GM18858 (cell line): ENCODE results near the gene TMEM229A.
A peak's percentile ranks its signal among the peaks of the same experiment; 100 is the strongest.
"Not testable (repeated sequence)": the region's sequence is repeated elsewhere in the genome, so short reads cannot be mapped to it uniquely, and the experiment has no call there.

Experiments used
- ATAC-seq: cut with Tn5 transposase; IDR thresholded peaks from one replicate; pipeline ENCODE4 v1.9.1; 2021; ENCODE audit not compliant: unreplicated experiment

Gene TMEM229A

DNA sequence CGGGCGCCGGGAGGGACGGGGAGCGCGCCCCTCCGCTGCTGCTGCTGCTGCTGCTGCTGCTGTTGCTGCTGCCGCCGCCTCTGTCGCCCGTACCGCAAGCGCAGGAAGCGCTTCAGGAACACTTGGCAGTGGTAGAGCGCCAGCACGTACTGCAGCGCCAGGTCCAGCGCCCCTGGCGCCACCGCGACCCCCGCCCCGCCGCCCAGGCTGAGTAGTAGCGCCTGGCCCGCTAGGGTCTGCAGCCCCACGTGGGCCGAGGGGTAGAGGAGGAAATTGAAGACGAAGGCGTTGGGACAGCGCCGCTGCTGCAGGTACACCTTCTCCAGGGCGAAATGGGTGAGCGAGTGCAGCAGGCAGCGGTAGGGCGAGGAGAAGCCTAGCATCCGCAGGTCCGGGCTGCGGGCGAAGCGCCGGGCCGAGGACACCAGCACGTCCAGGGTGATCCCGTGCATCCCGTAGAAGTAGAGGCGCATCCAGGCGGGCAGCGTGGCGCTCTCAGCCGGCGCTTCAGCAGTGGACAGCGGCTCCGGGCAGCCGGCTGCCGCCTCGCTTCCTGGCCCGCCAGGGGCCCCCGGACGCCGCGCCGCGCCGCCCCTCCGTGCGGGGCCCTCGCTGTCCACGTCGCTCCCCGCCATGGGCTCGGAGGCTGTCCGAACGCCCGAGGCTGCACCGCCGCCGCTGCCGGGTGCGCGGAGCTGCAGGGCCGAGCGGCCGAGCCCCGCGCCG is at the start of gene TMEM229A:
TSS of gene TMEM229A (minus strand) at position 699 of the 726 bp plus-strand sequence. CDS start at position 635, 64 bp downstream.
- ATAC-seq: no peak

DNA sequence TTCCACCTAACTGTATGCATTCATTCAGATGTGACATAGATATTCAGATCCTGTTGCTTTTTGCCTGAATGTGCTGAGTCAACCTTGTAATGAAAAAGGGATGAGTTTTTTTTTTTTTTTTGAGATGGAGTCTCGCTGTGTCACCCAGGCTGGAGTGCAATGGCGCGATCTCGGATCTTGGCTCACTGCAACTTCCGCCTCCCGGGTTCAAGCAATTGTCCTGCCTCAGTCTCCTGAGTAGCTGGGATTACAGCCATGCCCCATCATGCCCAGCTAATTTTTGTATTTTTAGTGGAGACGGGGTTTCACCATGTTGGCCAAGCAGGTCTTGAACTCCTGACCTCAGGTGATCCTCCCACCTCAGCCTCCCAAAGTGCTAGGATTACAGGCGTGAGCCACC is 49.4 kb upstream of the TMEM229A start:
- ATAC-seq: not testable (repeated sequence)

GRCh38 chr7:124077546-124077945 is 44.7 kb upstream of the TMEM229A start:
- no peak for ATAC-seq

DNA sequence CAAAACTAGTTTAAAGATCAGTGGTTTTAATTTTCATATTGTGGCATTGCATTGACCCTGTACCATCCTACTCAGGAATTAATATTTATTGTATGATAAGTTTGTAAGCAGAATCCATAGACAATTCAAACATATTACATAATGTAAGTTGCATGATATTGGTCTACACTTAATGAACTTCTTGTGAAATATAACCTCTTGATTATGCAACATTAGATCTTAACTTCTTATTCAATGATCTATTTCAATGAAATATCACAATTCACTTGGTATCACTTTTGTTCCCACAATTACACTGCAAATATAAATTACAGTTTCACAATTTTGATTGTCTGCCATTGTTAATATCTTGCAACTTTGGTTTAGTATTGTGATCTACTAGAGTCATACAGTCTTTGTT is 44.0 kb upstream of the TMEM229A start:
- no peak for ATAC-seq

DNA sequence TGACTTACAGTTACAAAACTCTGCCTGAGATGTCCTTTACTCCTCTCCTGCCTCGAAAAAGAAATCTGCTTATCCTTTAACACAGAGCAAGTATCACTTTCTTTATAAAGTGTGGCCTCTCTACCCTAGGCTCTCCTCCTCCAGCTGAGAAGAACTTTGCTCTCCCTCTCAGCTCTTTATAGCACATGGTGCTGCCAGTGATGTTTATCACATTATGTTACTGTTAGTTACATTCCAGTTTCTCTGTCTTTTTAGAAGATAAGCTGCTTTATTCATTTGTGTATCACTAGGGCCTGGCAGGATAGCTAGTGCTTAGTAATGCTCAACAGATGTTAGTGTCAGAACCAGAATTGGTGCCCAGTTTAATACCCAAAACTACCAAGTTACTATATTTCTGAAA is 41.1 kb upstream of the TMEM229A start:
- ATAC-seq: no peak

DNA sequence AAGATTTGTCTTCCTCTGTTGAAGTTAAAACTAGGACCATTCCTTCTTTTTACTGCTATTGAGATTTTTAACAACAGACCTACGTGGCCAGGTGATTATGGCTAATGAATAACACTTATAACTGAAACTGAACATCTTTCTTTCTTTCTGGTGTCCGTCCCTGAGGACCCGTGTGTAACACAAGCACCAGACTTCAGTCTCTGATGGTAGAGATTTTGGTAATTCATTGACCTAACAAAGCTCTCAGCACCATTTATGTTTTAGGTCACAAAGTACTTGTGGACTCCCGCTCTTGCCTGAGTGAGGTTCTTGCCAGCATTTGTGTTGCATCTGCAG is 40.4 kb upstream of the TMEM229A start:
- peak; percentile 35 for ATAC-seq

DNA sequence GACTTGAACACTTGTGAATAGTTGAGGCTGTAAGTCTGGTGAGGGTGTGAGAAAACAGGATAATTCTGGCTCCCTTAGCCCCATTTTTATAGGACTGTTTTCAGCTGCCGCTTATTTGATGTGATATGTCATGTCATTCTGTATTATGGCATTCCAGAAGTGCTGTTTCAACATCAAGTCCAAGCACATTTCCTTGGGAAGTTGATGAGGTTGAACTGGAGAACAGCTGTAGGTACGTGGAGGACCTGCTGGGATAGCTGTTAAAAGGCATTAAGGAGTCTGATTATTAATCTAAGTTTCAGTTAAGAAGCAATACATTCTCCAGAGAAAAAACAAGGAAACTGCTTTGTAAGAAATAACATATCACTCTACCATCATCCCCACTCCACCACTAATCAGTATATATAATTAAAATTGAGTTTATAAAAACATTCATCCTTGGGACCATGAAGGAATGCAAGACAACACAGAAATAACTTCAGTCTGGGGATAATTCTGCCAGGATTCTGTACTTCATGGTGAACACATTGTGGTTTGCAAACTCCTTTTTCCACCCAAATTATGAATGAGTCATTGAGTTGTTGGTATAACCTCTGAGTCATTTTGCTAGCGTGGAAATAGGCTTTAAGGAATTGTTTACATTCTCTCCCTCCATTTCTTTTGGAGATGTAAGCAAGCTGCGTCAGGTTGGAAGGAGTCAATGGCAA is 39.9 kb upstream of the TMEM229A start:
- ATAC-seq: no peak

DNA sequence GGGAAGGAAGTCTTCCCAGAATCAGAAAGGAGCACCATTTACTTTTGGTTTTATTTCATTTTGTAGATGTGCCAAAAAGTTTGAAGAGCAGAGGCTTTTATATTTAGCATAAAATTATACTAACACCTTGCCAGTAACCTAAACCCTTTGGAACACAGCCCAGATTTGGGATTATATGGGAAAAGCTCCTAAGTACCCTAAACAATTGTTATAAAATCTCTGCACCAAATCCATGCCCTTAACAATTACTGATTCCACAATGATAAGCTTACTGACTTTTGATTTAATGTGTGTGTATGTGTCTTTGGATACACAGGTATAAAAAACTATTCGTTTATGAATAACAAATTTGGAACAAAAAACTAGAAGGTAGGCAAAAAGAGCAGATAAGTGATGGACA is 39.0 kb upstream of the TMEM229A start:
- ATAC-seq: no peak

DNA sequence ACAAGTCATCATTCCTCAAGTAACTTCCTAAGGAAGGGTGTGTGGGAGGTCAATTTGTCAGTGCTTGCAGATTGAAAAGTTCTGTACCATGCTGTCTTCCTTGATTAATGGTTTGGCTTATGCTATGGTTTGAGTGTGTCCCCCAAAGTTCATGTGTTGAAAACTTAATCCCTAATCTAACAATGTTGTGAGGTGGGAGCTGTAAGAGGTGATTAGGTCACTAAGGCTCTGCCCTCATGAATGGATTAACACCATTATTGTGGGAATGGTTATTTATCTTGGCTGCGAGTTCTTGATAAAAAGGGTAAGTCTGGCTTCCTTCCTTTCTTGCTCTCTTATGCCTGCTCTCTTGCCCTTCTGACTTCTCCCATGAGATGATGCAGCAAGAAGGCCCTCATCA is 29.3 kb upstream of the TMEM229A start:
- ATAC-seq: no peak

- ATAC-seq: no peak
Measured at GRCh38 chr7:124060528-124060927, 27.7 kb upstream of the TMEM229A start.

GRCh38 chr7:124059375-124059774 is 26.5 kb upstream of the TMEM229A start:
- ATAC-seq: peak; percentile 100

DNA sequence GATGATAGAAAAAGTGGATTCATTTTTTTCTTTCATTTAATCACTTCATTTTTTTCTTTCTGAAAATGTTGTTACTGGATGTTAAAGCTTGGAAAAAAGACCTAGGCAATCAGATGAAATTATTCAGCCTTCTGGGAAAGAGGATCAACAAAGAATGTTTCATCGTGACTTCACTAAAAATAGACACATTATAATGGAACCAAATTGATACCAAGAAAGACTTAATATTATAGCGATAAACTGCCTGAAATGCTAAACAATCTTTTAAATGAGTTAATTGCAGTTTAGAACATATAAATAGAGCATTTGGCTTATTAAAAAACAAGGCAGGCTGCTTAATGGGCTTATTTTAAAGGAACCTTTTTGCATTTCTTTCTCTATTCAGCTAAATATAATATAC is 25.6 kb upstream of the TMEM229A start:
- ATAC-seq: no peak

GRCh38 chr7:124057872-124058271 is 25.0 kb upstream of the TMEM229A start:
- no peak for ATAC-seq

DNA sequence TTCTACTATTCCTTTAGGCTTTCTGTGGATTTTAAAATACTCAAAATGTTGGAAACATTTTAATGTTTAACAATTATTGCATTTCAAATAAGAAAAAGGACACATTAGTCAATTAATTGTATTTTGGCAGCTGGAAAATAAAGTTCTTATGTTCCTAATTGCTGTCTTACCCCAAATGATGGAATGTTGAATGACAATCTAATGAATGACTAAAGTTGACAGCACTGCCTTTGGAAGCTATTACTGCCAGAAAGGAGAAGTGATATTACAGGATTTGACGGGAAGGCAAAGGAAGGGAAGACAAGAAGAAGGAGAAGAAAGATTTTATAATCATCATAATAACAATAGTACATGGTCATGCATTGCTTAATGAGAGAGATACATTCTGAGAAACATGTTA is 23.4 kb upstream of the TMEM229A start:
- ATAC-seq: no peak

- no peak for ATAC-seq
Measured at GRCh38 chr7:124051681-124052377, 19.0 kb upstream of the TMEM229A start.

GRCh38 chr7:124042826-124043225 is 10.0 kb upstream of the TMEM229A start:
- no peak for ATAC-seq

DNA sequence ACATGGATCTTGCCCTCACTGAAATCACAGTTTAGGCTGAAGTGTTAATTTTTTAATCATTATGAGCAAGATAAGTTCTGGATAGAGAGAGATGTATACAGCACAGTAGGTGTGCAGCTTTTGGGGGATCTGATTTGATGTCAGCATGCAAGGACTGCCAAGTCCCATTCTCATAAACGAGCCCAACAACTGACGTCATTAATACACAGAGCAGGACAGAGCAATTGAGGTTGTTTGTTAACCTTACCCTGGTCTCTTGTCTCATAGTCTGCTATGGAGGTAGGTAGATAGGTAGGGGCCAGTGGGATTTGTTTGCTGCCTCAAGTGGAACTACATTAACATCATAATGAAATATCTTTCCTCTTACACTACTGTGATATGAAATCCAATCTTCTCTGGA is 8.6 kb upstream of the TMEM229A start:
- ATAC-seq: no peak

- ATAC-seq: not testable (repeated sequence)
Measured at GRCh38 chr7:124037902-124038301, 5.0 kb upstream of the TMEM229A start.

GRCh38 chr7:124035706-124036105 is 2.8 kb upstream of the TMEM229A start:
- ATAC-seq: no peak

DNA sequence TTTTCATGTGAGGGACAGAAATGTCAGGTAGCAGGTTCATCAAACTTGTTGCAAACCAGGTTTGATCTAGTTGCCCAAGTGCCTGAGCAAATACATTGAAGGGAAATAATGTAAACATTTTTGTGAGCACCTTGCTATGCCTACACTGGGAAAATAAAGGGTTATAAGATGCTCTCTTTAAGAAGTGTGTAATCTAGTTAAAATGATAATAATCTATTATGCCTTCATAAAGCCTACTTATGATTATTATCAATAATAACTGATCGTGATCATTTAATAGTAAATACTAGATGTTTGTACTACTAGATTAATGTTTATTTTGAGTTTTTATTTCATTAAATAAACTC is 1.9 kb upstream of the TMEM229A start:
- no peak for ATAC-seq

- ATAC-seq: no peak
Measured at GRCh38 chr7:124033807-124034753, 1.2 kb upstream of the TMEM229A start.
